Retina (tissue), 1 donor: ENCODE data around the gene MAST4.
A peak's percentile ranks its signal among the peaks of the same experiment; 100 is the strongest.

Experiments
- DNase-seq: peaks from one replicate; pipeline ENCODE4 v3.0.0-alpha.2; 2016

The MAST4 gene

GRCh38 chr5:66881480-66882161 lies 285.4 kb downstream of the MAST4 start:
- no peak for DNase-seq

- no peak for DNase-seq
Measured at GRCh38 chr5:66882606-66883227, 286.5 kb downstream of the MAST4 start.

DNA sequence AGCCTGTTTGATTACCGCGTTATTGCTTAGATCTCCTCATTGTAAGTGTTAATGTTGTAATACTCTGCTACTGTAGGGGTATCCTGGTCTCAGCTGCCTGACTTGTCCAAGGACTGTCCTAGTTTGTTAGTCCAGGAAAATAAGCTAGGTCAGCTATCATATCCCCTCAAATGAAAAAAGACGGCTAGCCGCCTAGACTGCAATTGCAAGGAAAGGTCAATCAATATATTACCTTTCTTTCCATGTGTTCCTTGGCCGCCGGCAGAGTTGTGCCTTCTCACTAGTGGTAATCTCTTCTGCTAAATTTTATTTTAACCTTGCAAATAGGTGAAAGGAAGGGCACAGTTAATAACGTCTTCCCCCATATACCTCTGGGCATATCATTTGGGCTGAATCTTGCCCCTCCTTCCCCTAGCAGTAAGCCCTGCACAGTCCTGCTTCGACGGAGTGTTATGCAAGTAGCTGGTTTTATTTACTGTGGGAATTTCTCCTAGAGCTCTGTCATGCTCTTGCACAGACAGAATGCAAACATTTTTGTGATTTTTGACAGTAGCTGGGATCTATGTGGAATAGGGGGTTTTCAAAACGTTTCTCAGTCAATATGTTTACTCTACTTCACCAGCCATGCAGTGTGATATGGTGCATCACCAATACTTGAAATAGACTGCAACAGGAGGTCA lies 288.5 kb downstream of the MAST4 start:
- DNase-seq, result no peak

DNA sequence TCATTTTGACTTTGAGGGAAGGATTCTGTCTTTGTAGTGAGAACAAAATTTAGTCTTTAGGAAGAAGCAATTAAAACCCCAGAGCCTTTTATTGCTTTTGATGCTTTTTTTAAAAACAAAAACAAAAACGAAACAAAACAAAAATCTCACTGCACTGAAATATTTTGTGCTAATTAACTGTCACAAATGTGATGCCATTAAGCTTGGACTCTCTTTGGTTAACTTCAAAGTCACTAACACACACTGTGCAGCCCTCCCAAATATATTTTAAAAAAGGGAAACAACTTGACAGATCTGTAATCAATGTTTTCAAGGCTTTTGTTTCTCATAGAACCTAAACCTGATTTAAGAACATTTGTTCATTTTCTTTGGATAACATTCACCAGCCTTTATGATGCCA lies 290.7 kb downstream of the MAST4 start:
- no peak for DNase-seq

GRCh38 chr5:66888613-66889012 lies 292.4 kb downstream of the MAST4 start:
- no peak for DNase-seq

DNA sequence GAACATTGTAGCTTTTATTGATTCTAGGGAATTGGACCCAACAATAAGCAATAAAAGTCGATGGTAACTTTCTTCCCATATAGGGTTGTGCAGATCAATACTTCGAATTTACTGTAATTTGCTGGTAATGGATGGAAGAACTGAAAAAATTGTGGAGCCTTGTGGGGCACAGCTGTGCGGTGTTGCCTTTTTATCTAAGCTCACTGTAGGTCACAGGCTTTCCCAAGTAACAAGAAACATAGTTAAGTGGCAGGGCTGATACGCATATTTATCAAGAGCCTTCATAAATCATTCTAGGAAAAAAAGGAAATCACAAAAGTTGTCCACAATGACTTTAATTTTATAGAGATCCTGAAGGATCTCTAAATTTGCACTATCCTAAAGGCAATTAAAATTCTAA lies 292.9 kb downstream of the MAST4 start:
- no peak for DNase-seq

DNA sequence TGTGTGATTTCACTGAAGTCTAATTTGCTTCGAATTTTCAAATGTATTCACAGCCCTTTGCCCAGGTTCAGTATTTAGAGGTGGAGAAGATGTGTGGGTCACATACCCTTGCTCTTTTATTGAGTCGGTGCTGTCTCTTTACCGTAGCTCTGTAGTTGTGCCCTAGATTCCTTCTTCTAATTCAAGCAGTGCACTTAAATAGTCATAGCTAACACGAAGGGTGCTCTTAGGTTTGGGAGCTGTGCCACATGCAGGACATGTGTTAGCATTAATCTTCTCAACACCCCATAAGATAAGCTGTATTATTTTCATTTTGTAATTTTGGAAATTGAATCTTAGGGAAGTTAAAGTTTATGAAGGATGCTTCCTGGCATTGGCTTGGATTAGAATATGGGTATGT lies 293.3 kb downstream of the MAST4 start:
- no peak for DNase-seq

- DNase-seq, result no peak
Measured at GRCh38 chr5:66891184-66891925, 295.2 kb downstream of the MAST4 start.

GRCh38 chr5:66892716-66893115 lies 296.5 kb downstream of the MAST4 start:
- DNase-seq, result no peak

GRCh38 chr5:66894480-66895240 lies 298.5 kb downstream of the MAST4 start:
- DNase-seq, result no peak

DNA sequence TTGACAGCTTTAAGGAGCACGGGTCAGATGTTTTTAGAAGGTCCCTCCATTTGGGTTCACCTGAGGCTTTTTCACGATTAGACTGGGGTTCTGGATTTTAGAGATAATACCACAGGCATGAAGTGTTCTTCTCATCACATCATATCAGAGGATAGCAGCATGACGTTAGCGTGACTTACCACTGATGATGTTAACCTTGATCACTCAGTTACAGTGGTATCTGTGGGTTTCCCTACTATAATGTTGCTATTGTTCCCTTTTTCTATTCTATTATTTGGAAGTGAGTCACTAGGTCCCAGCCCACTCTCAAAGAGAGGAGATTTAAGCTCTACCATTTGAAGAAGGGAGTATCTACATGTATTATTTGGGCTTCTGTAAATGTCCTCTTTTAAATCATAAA lies 300.0 kb downstream of the MAST4 start:
- DNase-seq, result no peak

DNA sequence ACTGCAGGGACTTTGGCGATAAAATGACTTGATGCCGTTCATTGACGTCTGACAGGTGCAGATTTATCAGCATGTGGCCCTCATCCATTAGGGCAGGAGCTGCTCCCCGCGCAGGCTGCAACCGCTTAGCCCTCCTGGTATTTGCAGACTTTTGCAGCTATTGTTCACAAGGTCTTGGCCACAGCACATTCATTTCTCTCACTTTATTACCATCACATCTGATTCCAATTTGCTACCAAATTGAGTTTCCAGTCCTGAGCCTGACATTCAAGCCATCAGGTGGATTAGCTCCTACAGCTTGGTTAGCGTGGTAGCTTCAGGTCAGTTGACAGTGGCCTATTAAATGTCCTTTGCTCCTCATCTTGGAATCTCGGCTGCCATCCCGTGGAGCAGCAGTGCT lies 301.2 kb downstream of the MAST4 start:
- peak; percentile 36 for DNase-seq

- no peak for DNase-seq
Measured at GRCh38 chr5:66898241-66898995, 302.2 kb downstream of the MAST4 start.

- no peak for DNase-seq
Measured at GRCh38 chr5:66903218-66903617, 307.0 kb downstream of the MAST4 start.

DNA sequence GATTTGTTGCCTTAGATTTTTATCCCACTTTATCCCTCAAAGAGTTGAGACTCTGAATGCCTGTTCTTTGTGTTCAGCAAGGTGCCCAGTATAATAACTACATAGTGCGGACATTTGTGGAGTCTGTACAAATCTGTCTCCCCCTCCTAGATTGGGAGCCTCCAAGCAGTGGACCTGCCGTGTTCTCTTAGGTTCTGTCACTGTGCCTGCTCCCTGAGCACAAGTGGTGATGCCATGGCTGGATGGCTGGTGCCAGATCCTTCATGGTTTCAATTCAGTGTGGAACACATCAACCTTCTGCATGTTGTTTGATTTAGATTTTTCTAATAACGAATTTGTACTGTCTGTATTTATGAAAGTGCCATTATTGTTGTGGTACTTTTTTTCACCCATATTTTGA lies 307.5 kb downstream of the MAST4 start:
- no peak for DNase-seq

GRCh38 chr5:66904189-66904588 lies 308.0 kb downstream of the MAST4 start:
- DNase-seq, result no peak

DNA sequence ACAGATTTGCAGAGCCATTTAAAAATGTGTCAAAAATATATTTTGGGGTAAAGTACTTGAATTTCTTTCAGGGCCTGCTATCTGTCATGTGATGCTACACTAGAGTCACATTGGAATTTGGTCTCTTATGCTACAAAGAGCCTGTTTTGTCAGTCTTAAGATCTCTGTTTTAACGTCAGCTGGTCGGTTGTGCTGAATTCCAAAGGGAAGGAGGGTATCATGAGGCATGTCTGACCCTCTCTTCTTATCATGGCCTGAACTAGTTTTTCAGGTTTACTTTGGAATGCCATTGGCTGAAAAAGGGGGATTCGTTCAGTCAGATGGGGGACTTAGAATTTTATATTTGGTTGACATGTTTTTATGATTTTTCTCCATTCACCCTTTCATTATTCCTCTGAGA lies 309.8 kb downstream of the MAST4 start:
- no peak for DNase-seq

DNA sequence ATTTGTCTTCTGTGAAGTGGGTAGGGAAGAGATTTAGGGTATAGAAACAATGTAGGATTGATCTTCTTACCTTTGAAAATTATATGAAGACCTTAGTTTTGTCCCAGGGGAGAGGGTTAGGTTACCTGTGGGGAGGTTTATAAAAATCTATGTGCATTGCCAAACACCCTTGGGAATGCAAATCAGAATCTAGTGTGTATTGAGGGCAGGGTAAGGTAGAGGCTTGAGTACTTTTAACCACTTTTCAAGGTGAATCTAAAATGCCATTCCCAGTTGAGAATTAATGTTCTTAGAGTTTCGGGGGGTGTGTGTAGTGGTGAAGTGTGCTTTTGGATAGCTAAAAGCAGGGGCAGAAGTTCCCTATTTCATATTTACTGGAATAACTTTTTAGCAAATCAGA lies 312.0 kb downstream of the MAST4 start:
- DNase-seq, result no peak

DNA sequence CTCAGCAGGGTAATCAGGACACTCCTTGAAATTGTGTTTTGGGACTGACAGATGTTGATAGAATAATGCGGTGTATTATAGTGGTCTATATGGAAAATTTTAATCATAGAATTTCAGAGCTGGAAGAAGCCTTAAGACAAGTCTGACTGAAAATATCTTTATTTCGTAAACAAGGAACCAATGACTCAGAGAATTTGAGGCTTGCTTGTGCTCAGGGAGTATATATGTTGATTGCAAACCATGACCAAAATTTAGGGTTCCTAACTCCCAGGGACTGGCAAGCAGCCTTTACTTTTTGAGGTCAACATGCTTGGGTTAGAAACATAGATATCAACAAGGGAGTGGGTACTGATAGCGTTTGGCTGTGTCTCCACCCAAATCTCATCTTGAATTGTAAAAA lies 313.2 kb downstream of the MAST4 start:
- no peak for DNase-seq

GRCh38 chr5:66912787-66913186 lies 316.6 kb downstream of the MAST4 start:
- DNase-seq, result no peak

DNA sequence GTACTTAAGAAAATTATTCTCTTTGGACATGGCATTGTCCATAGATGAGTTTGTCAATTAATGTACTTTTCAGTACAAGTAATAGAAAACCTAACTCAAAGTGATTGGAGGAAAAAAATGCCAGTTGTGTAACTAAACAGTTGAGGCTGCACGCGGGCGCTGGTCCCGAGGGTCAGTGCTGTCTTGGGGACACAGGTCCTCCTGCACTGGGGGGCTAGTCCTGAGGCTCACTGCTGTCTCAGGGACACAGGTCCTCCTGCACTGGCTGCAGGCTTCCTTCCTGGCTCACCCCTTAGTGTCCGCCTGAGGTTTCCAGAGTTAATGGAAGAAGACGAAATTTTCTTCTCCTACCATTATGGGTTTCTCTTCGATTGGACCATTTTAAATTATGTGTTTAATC lies 319.3 kb downstream of the MAST4 start:
- no peak for DNase-seq

- no peak for DNase-seq
Measured at GRCh38 chr5:66922881-66923280, 326.7 kb downstream of the MAST4 start.
